Measurements from ENCODE around the gene CDC7. TPM values are rescaled to one million over a fixed set of nuclear protein-coding genes. Genes with fewer than 3 reads are reported as not detected.
A peak's percentile ranks its signal among the peaks of the same experiment; 100 is the strongest.

The CDC7 gene
- total and polyA plus RNA-seq, 2 experiments from 2014 or later: 26.6 to 44.0 TPM

DNA sequence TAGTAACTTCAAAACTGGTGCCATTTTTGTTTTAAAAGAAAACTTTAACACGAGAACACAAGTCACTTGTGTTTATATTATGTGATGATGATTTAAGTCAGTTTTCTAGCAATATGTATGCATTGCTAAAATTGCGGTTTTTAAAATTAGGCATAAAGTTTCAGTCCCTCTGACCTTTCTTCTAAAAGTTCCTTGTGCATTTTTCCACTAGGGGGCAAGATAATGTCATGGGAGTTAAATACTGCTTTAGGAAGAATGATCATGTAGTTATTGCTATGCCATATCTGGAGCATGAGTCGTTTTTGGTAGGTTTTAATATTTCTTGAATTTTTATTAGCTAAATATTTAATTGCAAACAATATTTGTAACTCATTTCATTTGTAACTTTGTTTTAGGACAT is 10.7 kb downstream of the CDC7 start:
- no peaks in the 10 kb centered on the region; the same call in 1 of the 2 replicates for H4K20me1 ChIP-seq (replicated peaks; ENCODE audit: insufficient read depth)
- Mint-ChIP-seq H3K27ac (no peak overlapping the region), H3K27me3 (ENCODE audit: insufficient read depth, low read depth, poor library complexity) (no peaks in the 10 kb centered on the region), H3K36me3 (ENCODE audit: low read depth) (peaks cover 62% of the 10 kb centered on the region), H3K4me3 (no peak overlapping the region), H3K9me3 (no peaks in the 10 kb centered on the region), H3K4me1 (no peaks in the 10 kb centered on the region)
- TF ChIP-seq ZNF331 (CRISPR knock-in tag; IDR thresholded peaks at IDR 0.05; ENCODE audit: low read depth) (no peak), EZH2phosphoT487 (IDR thresholded peaks at IDR 0.05; ENCODE audit: unreplicated experiment) (no peak), POLR2AphosphoS5 (IDR thresholded peaks at IDR 0.05; ENCODE audit: low read depth) (no peak)
- TF ChIP-seq, protein P1, sequence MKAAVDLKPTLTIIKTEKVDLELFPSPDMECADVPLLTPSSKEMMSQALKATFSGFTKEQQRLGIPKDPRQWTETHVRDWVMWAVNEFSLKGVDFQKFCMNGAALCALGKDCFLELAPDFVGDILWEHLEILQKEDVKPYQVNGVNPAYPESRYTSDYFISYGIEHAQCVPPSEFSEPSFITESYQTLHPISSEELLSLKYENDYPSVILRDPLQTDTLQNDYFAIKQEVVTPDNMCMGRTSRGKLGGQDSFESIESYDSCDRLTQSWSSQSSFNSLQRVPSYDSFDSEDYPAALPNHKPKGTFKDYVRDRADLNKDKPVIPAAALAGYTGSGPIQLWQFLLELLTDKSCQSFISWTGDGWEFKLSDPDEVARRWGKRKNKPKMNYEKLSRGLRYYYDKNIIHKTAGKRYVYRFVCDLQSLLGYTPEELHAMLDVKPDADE (IDR thresholded peaks at IDR 0.05): no peak
- TF ChIP-seq, protein P2, sequence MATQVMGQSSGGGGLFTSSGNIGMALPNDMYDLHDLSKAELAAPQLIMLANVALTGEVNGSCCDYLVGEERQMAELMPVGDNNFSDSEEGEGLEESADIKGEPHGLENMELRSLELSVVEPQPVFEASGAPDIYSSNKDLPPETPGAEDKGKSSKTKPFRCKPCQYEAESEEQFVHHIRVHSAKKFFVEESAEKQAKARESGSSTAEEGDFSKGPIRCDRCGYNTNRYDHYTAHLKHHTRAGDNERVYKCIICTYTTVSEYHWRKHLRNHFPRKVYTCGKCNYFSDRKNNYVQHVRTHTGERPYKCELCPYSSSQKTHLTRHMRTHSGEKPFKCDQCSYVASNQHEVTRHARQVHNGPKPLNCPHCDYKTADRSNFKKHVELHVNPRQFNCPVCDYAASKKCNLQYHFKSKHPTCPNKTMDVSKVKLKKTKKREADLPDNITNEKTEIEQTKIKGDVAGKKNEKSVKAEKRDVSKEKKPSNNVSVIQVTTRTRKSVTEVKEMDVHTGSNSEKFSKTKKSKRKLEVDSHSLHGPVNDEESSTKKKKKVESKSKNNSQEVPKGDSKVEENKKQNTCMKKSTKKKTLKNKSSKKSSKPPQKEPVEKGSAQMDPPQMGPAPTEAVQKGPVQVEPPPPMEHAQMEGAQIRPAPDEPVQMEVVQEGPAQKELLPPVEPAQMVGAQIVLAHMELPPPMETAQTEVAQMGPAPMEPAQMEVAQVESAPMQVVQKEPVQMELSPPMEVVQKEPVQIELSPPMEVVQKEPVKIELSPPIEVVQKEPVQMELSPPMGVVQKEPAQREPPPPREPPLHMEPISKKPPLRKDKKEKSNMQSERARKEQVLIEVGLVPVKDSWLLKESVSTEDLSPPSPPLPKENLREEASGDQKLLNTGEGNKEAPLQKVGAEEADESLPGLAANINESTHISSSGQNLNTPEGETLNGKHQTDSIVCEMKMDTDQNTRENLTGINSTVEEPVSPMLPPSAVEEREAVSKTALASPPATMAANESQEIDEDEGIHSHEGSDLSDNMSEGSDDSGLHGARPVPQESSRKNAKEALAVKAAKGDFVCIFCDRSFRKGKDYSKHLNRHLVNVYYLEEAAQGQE (IDR thresholded peaks at IDR 0.05; ENCODE audit: unreplicated experiment): no peak
- TF ChIP-seq, protein P3, sequence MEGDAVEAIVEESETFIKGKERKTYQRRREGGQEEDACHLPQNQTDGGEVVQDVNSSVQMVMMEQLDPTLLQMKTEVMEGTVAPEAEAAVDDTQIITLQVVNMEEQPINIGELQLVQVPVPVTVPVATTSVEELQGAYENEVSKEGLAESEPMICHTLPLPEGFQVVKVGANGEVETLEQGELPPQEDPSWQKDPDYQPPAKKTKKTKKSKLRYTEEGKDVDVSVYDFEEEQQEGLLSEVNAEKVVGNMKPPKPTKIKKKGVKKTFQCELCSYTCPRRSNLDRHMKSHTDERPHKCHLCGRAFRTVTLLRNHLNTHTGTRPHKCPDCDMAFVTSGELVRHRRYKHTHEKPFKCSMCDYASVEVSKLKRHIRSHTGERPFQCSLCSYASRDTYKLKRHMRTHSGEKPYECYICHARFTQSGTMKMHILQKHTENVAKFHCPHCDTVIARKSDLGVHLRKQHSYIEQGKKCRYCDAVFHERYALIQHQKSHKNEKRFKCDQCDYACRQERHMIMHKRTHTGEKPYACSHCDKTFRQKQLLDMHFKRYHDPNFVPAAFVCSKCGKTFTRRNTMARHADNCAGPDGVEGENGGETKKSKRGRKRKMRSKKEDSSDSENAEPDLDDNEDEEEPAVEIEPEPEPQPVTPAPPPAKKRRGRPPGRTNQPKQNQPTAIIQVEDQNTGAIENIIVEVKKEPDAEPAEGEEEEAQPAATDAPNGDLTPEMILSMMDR (conservative IDR thresholded peaks at IDR 0.05; ENCODE audit: low read depth in 2 of 2): peak; percentile 46 to 64
- H3K27ac ChIP-seq (ENCODE audit: low read depth): no peak overlapping the region
- peaks cover 26% of the 10 kb centered on the region for H3K79me2 ChIP-seq (replicated peaks; ENCODE audit: insufficient read depth)
- DNase-seq (ENCODE audit: low spot score): peak; percentile 51
- H2AFZ ChIP-seq: no peak overlapping the region
- ATAC-seq: no peak
- peaks cover 61% of the 10 kb centered on the region; the same call in 1 of the 2 replicates for H3K36me3 ChIP-seq (ENCODE audit: insufficient read depth)
- no peak overlapping the region for H3K4me2 ChIP-seq
- no peaks in the 10 kb centered on the region for H3F3A ChIP-seq (replicated peaks; ENCODE audit: low read depth)
- H3K4me1 ChIP-seq (ENCODE audit: insufficient read depth): no peaks in the 10 kb centered on the region
- no peak overlapping the region for H3K4me3 ChIP-seq
- no peaks in the 10 kb centered on the region for H3K9me2 ChIP-seq (ENCODE audit: insufficient read depth)
- no peaks in the 10 kb centered on the region for H3K27me3 ChIP-seq (ENCODE audit: insufficient read depth)

DNA sequence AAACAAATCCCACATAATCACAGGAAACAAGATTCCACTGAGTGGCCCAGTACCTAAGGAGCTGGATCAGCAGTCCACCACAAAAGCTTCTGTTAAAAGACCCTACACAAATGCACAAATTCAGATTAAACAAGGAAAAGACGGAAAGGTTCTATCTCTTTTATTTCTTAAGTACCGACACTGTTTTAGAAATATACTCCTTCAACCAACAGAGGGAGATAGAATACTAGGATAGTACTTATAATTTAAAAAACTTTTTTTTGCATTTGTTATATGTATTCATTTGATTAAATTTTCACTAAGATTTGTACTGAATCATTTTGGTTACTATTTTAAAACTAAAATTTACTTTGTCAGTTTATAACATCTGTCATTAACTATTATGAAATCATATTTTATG is 12.5 kb downstream of the CDC7 start:
- Mint-ChIP-seq H3K4me1 (no peaks in the 10 kb centered on the region), H3K36me3 (ENCODE audit: low read depth) (peaks cover 79% of the 10 kb centered on the region), H3K27ac (no peak overlapping the region), H3K9me3 (no peaks in the 10 kb centered on the region), H3K27me3 (ENCODE audit: insufficient read depth, low read depth, poor library complexity) (no peaks in the 10 kb centered on the region), H3K4me3 (no peak overlapping the region)
- H3K9me2 ChIP-seq (ENCODE audit: insufficient read depth): no peaks in the 10 kb centered on the region
- H3K79me2 ChIP-seq (replicated peaks; ENCODE audit: insufficient read depth): peaks cover 8% of the 10 kb centered on the region
- H3K27me3 ChIP-seq (ENCODE audit: insufficient read depth): no peaks in the 10 kb centered on the region
- H3K27ac ChIP-seq (ENCODE audit: low read depth): no peak overlapping the region
- no peaks in the 10 kb centered on the region; the same call in 1 of the 2 replicates for H4K20me1 ChIP-seq (replicated peaks; ENCODE audit: insufficient read depth)
- no peak for ATAC-seq
- H3K4me2 ChIP-seq: no peak overlapping the region
- no peak for TF ChIP-seq ZNF331 (CRISPR knock-in tag; IDR thresholded peaks at IDR 0.05; ENCODE audit: low read depth)
- TF ChIP-seq, protein P3 (conservative IDR thresholded peaks at IDR 0.05; ENCODE audit: low read depth in 2 of 2): peak in 1 of 2 experiments; percentile 34; a peak in 2 of 4 replicates
- H3K4me3 ChIP-seq: no peak overlapping the region
- H2AFZ ChIP-seq: no peak overlapping the region
- no peaks in the 10 kb centered on the region for H3K4me1 ChIP-seq (ENCODE audit: insufficient read depth)
- H3K36me3 ChIP-seq (ENCODE audit: insufficient read depth): peaks cover 59% of the 10 kb centered on the region; the same call in 1 of the 2 replicates
- no peaks in the 10 kb centered on the region for H3F3A ChIP-seq (replicated peaks; ENCODE audit: low read depth)
- no peak for DNase-seq (ENCODE audit: low spot score)
